Measurements from ENCODE around the gene OR4C45.
A peak's percentile ranks its signal among the peaks of the same experiment; 100 is the strongest.
"Not testable (repeated sequence)": the region's sequence is repeated elsewhere in the genome, so short reads cannot be mapped to it uniquely, and the experiment has no call there.

OR4C45 gene

GRCh38 chr11:50032574-50032973, at the start of gene OR4C45:
Gene OR4C45, plus strand, starts transcription at chr11:50032874.
- no peak within 1 kb of the TSS for H3K27ac ChIP-seq (ENCODE audit: low read length)
- TF ChIP-seq CTCF (IDR thresholded peaks at IDR 0.05; ENCODE audit: low read depth, low read length): no peak
- no peak within 1 kb of the TSS for H3K9ac ChIP-seq (ENCODE audit: low read length)
- no peaks in the 10 kb centered on the region for H3K36me3 ChIP-seq (replicated peaks; ENCODE audit: low read depth, low read length)
- H3K9me3 ChIP-seq (ENCODE audit: insufficient read depth, low read length): no peaks in the 10 kb centered on the region
- H3K79me2 ChIP-seq (ENCODE audit: low read length): no peaks in the 10 kb centered on the region
- no peak within 1 kb of the TSS for H3K4me2 ChIP-seq (ENCODE audit: low read length)
- H4K20me1 ChIP-seq (ENCODE audit: insufficient read depth, low read length): no peaks in the 10 kb centered on the region
- H2AFZ ChIP-seq (ENCODE audit: low read depth, low read length): no peak within 1 kb of the TSS
- H3K27me3 ChIP-seq (ENCODE audit: low read depth, low read length): no peaks in the 10 kb centered on the region
- no peak within 1 kb of the TSS for H3K4me3 ChIP-seq (ENCODE audit: low read length)
- H3K4me1 ChIP-seq (ENCODE audit: low read length): no peaks in the 10 kb centered on the region

- no peaks in the 10 kb centered on the region for H3K79me2 ChIP-seq (ENCODE audit: low read length)
- no peaks in the 10 kb centered on the region; the same call in 1 of the 2 replicates for H3K27me3 ChIP-seq (ENCODE audit: low read depth, low read length)
- H3K27ac ChIP-seq (ENCODE audit: low read length): no peak overlapping the region
- H3K4me2 ChIP-seq (ENCODE audit: low read length): peak overlapping the region; percentile 49
- no peak overlapping the region for H3K9ac ChIP-seq (ENCODE audit: low read length)
- H3K4me1 ChIP-seq (ENCODE audit: low read length): peaks cover 20% of the 10 kb centered on the region
- H3K36me3 ChIP-seq (replicated peaks; ENCODE audit: low read depth, low read length): no peaks in the 10 kb centered on the region
- no peak overlapping the region for H3K4me3 ChIP-seq (ENCODE audit: low read length)
- no peak overlapping the region for H2AFZ ChIP-seq (ENCODE audit: low read depth, low read length)
- no peaks in the 10 kb centered on the region for H3K9me3 ChIP-seq (ENCODE audit: insufficient read depth, low read length)
- no peaks in the 10 kb centered on the region for H4K20me1 ChIP-seq (ENCODE audit: insufficient read depth, low read length)
- TF ChIP-seq EZH2phosphoT487 (IDR thresholded peaks at IDR 0.05; ENCODE audit: low read depth): no peak
- TF ChIP-seq CTCF (IDR thresholded peaks at IDR 0.05; ENCODE audit: low read depth, low read length): peak; percentile 78
Observed at GRCh38 chr11:49995565-49995964, 37.1 kb upstream of the OR4C45 start.

- TF ChIP-seq CTCF (IDR thresholded peaks at IDR 0.05; ENCODE audit: low read depth, low read length): no peak
- H3K4me3 ChIP-seq (ENCODE audit: low read length): no peak overlapping the region
- H3K9me3 ChIP-seq (ENCODE audit: insufficient read depth, low read length): no peaks in the 10 kb centered on the region
- no peaks in the 10 kb centered on the region for H4K20me1 ChIP-seq (ENCODE audit: insufficient read depth, low read length)
- no peaks in the 10 kb centered on the region for H3K36me3 ChIP-seq (replicated peaks; ENCODE audit: low read depth, low read length)
- no peak overlapping the region for H3K27ac ChIP-seq (ENCODE audit: low read length)
- no peak overlapping the region for H2AFZ ChIP-seq (ENCODE audit: low read depth, low read length)
- no peaks in the 10 kb centered on the region for H3K27me3 ChIP-seq (ENCODE audit: low read depth, low read length)
- no peaks in the 10 kb centered on the region for H3K79me2 ChIP-seq (ENCODE audit: low read length)
- no peak overlapping the region for H3K4me2 ChIP-seq (ENCODE audit: low read length)
- no peaks in the 10 kb centered on the region for H3K4me1 ChIP-seq (ENCODE audit: low read length)
- no peak overlapping the region for H3K9ac ChIP-seq (ENCODE audit: low read length)
Observed at GRCh38 chr11:50030193-50030592, 2.5 kb upstream of the OR4C45 start.

- not testable (repeated sequence) for H2AFZ ChIP-seq (ENCODE audit: low read depth, low read length); H3K27ac ChIP-seq (ENCODE audit: low read length); H3K27me3 ChIP-seq (ENCODE audit: low read depth, low read length); H4K20me1 ChIP-seq (ENCODE audit: insufficient read depth, low read length); H3K4me2 ChIP-seq (ENCODE audit: low read length); H3K9me3 ChIP-seq (ENCODE audit: insufficient read depth, low read length); H3K36me3 ChIP-seq (replicated peaks; ENCODE audit: low read depth, low read length); H3K79me2 ChIP-seq (ENCODE audit: low read length); H3K4me3 ChIP-seq (ENCODE audit: low read length); H3K4me1 ChIP-seq (ENCODE audit: low read length); H3K9ac ChIP-seq (ENCODE audit: low read length)
Observed at GRCh38 chr11:50036239-50036638, 3.6 kb downstream of the OR4C45 start.

GRCh38 chr11:50037251-50037650, 4.6 kb downstream of the OR4C45 start:
- Histone ChIP-seq H3K9ac (ENCODE audit: low read length) (no peak overlapping the region), H3K36me3 (replicated peaks; ENCODE audit: low read depth, low read length) (no peaks in the 10 kb centered on the region), H3K4me1 (ENCODE audit: low read length) (no peaks in the 10 kb centered on the region), H3K9me3 (ENCODE audit: insufficient read depth, low read length) (no peaks in the 10 kb centered on the region), H3K4me2 (ENCODE audit: low read length) (no peak overlapping the region), H2AFZ (ENCODE audit: low read depth, low read length) (no peak overlapping the region), H3K79me2 (ENCODE audit: low read length) (no peaks in the 10 kb centered on the region), H3K27me3 (ENCODE audit: low read depth, low read length) (no peaks in the 10 kb centered on the region), H4K20me1 (ENCODE audit: insufficient read depth, low read length) (no peaks in the 10 kb centered on the region), H3K27ac (ENCODE audit: low read length) (no peak overlapping the region), H3K4me3 (ENCODE audit: low read length) (no peak overlapping the region)
- TF ChIP-seq CTCF (IDR thresholded peaks at IDR 0.05; ENCODE audit: low read depth, low read length): no peak
- TF ChIP-seq EZH2phosphoT487 (IDR thresholded peaks at IDR 0.05; ENCODE audit: low read depth): no peak

Measured in OCI-LY3 (cell line).